SIG-M5 treated with dmso at 0.1 percent for 504 hours (cell line): Measurements from ENCODE around the gene CSNK1D.

Experiments
- DNase-seq: peaks from one replicate; lab custom pipeline; 2025; ENCODE audit not compliant: unreplicated experiment; lab: John Stamatoyannopoulos, UW

CSNK1D gene

GRCh38 chr17:82273327-82274133, at the start of gene CSNK1D:
CSNK1D (minus strand) TSS chr17:82273700; CDS start chr17:82273381, 319 bp downstream.
- DNase-seq: peak; percentile 89

DNA sequence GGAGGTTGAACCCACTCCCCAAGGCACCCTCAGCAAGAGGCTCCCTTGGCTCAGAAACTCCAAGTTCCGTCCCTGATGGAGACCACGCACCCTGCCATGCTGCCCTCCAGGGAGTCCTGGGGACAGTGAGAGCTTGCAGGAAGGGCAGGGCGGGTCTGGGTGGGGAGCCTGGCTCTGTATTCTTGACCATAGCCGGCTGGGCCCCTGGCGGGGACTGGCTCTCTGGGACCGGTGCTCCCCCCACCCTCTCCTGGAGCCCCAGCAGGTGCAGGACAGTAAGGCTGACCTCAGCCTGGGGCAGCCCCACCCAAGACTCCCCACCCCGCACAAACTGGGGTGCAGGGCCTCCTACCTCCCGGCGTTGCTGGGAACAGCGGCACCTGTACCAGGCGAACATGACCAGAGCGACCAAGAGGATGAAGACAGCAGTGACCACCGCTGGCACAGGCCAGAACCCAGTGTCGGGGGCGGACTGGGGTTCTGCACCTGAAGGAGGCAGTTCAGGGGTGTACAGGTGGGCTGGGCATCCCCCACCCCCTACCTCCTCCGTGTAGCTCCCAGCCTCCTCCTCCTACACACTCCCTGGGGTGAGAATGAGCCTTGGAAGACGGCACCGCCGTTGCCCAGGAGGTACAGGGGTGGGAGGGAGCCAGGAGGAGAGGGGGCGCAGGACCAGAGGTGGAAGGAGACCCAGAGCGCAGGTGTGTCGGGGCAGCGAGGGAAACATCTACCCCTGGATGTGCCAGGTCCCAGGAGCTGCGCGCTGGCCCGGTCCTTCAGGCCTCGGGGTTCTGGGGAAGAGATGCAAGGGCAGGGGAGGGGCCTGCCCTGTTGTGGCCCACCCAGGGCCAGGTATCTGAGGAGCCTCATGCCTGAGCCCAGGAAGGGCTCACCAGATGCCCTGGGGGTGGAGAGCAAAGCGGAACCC, 49.3 kb upstream of the CSNK1D start:
- DNase-seq: no peak

GRCh38 chr17:82321947-82322466, 48.5 kb upstream of the CSNK1D start:
- DNase-seq: no peak

DNA sequence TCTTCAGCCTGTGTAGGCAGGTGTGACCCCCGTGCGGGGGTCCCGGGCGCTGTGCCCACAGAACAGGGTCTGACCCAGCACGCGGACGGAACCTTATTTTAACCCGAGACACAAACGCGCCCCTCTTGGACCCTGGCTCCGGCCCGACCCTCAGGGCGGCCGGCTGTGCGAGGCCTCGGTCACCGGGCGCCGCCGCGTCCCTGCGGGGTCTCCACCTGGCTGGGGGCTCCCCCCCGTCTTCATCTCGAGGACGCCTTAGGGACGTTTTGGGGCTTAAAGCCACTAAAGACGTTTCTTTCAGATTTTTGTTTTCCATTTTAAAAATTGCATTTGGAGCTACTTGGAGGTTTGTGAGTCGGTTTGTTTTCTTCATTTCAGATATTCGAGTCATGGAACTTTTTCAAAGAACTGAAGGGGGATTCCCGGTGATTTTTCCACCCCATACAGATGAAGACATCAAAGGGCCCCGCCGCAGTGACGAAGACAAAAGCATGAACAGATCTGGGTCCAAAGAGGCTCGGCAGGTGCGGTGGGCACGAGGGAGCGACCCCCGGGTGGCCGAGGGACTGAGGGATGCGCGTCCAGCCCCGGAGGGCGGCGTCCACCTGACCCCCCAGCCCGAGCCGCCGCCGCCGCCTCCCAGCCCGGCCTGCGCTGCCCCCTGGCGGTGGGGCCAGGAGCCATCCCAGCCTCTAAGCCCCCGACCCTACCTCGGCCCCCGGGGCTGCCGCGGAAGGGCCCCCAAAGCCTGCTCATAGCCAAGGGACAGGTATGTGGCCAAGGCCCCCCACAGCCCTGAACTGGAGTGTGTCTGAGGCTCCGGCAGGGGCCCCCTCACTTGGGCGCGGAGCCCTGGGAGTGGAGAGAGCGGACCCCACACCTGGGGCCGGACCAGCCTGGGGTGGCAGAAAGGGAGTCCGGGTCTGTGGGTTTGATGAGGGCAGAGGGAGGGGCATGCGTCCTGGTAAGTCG, 47.7 kb upstream of the CSNK1D start:
- DNase-seq: no peak

DNA sequence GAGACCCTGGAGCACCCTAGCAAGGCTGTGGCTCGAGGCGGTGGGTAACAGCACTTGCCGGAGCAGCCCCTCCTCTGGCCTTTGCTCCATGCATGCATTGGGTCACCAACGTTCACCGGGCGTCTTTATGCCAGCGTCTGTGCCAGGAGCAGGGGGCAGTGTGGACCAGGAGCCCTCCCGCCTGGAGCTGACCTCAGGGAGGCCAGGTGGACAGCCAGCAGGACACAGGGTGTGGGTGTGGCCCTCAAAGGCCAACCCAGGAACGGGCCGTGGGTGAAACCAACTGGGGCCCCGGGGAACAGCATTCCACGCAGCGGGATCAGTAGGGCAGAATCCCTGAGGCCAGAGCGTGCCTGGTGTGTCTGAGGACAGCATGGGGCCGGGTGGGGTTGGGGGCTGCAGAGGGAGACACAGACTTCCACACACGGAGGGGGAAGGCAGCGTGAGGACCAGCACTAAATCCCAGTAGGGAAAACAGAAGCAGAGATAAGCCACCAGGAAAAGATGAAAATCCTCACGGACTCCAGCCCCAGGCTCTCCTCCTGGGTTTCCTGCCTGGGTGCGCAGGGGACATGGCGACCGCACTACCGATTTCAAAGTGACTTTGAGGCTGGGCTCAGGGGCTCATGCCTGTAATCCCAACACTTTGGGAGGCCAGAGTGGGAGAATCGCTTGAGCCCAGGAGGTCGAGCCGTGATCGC, 46.8 kb upstream of the CSNK1D start:
- DNase-seq: no peak

DNA sequence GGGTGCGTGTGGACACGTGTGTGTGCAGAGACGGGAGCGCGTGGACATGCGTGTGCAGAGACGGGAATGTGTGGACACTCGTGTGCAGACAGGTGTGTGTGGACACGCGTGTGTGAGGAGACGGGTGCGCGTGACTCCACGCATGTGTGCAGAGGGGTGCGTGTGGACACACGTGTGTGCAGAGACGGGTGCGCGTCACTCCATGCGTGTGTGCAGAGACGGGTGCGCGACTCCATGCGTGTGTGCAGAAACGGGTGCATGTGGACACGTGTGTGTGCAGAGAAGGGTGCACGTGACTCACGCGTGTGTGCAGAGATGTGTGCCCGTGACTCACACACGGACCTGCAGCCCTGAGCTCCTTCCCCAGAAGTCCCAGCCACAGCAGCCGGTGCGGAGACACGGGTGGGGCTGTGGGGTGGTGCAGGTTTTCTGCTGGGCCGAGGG, 46.1 kb upstream of the CSNK1D start:
- DNase-seq: no peak

GRCh38 chr17:82318772-82319606, 45.5 kb upstream of the CSNK1D start:
- DNase-seq: no peak

DNA sequence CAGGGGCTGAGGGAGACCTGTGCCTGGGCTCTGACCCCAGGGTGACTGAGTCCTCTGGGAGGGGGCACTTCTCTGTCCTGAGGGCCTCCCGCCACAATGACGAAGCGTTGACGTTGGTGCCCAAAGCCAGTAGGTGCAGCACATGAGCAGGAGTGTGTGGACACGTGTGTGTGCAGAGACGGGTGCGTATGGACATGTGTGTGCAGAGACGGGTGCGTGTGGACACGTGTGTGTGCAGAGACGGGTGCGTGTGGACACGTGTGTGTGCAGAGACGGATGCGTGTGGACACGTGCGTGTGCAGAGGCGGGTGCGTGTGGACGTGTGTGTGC, 44.6 kb upstream of the CSNK1D start:
- no peak for DNase-seq

DNA sequence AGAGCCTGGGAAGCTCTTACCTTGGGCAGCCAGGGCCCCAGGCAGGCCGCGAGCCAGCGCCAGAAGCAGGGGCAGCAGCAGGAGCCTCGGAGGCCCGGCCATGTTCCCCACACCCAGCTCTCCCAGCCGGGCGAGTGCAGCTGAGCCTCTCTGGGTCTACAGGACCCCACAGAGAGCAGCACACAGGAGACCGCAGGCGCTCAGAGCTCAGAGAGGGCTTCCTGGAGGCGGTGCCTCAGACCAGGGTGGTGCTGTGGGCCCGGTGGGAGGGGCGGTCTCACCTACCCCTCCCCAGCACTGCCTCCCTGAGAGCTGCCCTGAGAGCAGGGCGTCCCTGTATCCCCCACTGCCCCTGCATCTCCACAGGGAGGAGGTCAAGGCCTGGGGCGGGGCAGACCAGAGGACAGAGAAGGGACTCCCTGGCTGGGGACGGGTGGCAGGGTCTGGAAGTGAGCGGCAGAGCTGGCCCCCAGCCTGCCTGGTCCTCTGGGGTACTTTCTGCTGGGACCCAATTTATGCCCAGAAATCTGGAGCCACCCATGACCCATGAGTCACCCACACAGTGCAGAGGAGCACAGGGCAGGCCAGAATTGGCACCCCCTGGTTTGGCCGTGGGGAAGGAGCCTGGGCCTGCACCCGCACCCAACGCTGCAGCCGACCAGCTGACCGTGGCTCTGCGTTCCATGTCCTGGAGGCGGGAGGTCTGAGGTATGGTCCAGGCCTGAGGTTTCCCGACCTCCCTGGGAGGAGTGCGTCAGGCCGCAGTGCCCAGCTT, 44.1 kb upstream of the CSNK1D start, which contains the start of gene CD7:
Gene CD7, minus strand, starts transcription at position 215 of the 775 bp plus-strand sequence. Its CDS starts 113 bp downstream, at position 102.
- no peak for DNase-seq

DNA sequence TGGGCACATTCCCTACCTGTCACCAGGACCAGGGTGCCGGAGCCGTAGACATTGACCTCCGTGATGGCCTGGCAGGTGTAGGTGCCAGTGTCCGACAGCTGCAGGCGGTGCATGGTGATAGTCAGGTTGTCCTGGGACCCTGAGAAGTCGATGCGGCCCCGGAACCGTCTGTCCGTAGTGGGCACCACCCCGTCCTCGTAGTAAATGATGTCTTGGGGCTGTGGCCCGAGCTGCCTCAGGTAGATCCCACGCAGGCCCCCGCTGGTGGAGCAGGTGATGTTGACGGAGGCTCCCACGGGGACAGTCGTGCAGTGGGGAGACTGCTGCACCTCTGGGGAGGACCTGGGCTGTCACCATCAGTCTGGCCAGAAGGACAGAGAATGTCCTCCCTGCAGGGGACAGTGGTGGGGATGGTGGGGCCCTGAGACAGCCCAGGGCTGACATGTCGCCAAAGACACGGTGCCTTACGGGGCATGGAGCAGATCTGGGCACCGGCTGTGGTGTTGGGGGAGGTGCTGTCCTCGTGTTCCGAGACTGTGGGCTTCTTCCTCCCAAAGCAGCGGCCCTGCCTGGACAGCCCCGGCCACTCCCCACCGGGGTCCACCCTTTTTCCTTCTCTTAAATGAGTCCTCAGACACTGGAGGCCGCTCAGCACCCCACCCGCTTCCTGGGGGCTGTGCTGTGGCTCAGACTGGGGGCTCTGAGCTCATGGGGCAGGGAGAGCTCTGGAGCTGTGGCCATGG, 43.3 kb upstream of the CSNK1D start:
- no peak for DNase-seq

DNA sequence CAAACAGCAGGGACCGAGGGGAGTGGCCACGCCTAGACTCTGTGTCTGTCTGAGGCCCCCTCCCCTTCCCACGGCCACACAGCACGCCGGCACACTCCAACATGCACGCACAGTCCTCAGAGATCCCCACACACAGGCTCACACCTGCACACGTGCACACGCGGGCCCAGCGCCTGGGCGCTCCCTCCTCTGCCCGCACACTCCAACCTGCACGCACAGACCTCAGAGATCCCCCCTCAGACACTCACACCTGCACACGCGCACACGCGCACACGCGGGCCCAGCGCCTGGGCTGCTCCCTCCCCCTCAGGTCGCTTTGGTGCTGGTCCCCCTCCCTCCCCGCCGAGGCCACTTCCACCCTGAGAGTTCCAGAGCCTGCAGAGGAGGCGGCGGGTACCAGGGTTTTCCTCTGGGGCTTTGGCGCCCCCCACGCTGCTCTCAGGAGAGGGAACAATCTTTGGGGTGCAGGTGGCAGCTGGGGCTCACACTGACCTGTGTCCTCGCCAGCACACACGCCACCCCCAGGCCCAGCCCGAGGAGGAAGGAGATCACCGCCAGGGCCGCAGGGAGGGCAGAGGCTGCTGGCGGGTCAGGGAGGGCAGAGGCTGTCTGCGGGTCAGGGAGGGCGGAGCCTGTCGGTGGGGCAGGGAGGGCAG, 42.3 kb upstream of the CSNK1D start:
- no peak for DNase-seq

GRCh38 chr17:82314727-82315605, 41.5 kb upstream of the CSNK1D start:
- peak; percentile 41 for DNase-seq

DNA sequence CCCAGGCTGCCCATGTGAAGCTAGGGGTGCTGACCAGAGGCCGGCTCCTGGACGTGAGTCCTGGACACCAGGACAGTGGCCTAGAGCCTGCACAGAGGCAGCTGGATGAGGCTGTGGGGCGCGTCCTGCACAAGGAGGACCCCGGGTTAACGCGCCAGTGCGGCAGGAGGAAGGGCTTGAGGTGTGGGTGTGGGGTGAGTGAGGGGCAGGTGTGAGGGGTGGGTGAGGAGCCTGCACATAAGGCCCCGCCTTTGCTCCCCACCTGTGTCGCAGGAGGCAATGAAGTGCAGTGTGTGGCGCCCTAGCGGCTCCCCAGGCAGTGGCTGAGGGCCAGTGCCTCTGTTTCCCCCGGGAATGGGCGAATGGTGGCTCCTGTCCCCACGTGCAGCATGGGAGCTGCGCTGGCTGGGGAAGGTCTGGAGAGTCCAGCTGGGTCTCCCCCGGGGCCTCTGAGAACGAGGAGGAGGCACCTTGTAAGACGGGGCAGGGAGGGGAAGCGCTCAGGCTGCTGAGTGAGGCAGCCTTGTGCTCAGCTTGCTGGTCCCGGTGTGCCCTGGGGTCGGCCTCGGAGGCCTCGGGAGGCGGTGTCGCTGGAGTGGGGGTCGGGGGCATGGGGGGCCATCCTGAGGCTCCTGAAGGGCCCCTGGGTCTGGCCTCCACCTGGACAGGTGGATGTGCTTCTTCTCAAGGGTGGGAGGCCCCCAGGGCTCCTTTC, 40.7 kb upstream of the CSNK1D start:
- no peak for DNase-seq

DNA sequence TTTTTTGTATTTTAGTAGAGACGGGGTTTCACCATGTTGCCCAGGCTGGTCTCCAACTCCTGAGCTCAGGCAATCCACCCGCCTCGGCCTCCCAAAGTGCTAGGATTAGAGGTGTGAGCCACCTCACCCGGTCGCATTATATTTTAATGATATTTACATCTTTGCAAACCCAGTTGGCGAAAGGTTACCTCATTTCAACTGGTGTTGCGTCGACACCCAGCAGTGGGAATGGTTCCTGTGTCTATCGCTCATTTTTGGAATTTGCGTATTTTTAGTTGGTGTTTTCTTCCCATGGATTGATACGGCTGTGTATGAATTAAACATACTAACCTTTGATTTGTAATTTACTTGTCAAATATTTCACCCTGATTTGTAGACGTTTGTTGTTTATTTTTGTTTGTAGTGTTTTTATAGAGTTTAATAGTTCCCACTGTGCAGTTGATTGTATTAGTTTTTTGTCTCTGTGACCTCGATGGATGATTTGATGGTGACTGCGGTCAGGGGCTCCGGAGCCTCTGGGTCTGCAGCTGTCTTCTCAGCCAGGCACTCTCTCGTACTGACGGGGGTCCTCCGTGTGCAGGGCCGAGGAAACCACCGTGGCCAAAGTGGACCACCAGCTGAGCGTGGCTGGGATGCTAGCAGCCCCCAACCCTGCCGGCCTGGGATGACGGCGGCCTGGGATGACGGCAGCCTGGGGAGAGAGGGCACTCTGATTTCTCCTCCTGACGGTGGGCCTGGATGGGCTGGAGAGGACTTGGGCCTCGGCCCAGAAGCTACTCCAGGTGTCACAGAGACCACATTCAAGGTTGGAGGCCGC, 39.9 kb upstream of the CSNK1D start:
- no peak for DNase-seq

DNA sequence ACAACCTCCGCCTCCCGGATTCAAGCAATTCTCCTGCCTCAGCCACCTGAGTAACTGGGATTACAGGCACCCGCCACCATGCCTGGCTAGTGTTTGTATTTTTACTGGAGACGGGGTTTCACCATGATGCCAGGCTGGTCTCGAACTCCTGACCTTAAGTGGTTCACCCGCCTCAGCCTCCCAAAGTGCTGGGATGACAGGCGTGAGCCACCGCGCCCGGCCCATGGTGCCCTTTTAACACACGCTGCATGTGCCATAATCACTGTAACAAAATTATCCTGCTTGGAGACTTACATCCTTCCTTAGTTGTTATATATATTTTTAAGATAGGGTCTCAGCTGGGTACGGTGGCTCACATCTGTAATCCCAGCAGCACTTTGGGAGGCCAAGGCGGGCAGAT, 38.5 kb upstream of the CSNK1D start:
- DNase-seq: no peak
